Measurements from ENCODE around the gene GID8. TPM values are rescaled to one million over a fixed set of nuclear protein-coding genes. Genes with fewer than 3 reads are reported as not detected.

Gene GID8
- total and polyA plus RNA-seq, 2 donors (not counting 1 experiment from before 2014, with no cell fraction given), result 12.4 to 47.4 TPM

GRCh38 chr20:62978561-62978943 lies 40.6 kb downstream of the GID8 start:
- TF ChIP-seq EZH2 (IDR thresholded peaks at IDR 0.05; ENCODE audit: borderline replicate concordance, insufficient read depth, low read depth, low read length, poor library complexity, severe bottlenecking) (no peak), CTCF (IDR thresholded peaks at IDR 0.05) (no peak)
- peaks cover 57 to 58% of the 10 kb centered on the region in 2 donors for H3K4me1 ChIP-seq (ENCODE audit: control insufficient read depth in 2 of 2, insufficient read depth in 2 of 2, low read length in 2 of 2)

GRCh38 chr20:62979310-62979709 lies 41.4 kb downstream of the GID8 start:
- Mint-ChIP-seq H3K4me3 (peak overlapping the region; percentile 61), H3K9me3 (ENCODE audit: insufficient read depth) (no peaks in the 10 kb centered on the region), H3K27me3 (peaks cover 50% of the 10 kb centered on the region), H3K4me1 (peaks cover 47% of the 10 kb centered on the region), H3K27ac (peak overlapping the region; percentile 71)
- peaks cover 0 to 90% (median 47%) of the 10 kb centered on the region in 4 experiments for H3K27me3 ChIP-seq (replicated peaks in 1 of 4; ENCODE audit: control extremely low read depth in 1 of 4, control insufficient read depth in 3 of 4, insufficient read depth in 4 of 4, low read length in 3 of 4)
- H3K4me1 ChIP-seq (ENCODE audit: control insufficient read depth in 2 of 2, insufficient read depth in 2 of 2, low read length in 2 of 2), result peaks cover 53 to 58% of the 10 kb centered on the region in 2 donors
- ChIA-PET CTCF (interaction anchor here (0.8 to 1.2 kb wide), 5 partner anchors 20 to 104 kb away, joined by 3 to 7 read pairs (median 3); no protein-coding TSS in a partner anchor), POLR2A (no interaction called here)
- H3K4me3 ChIP-seq (ENCODE audit: control extremely low read depth in 1 of 5, extremely low read depth in 1 of 5, insufficient read depth in 1 of 5, low read depth in 2 of 5, low read length in 4 of 5), result no peak overlapping the region
- TF ChIP-seq EZH2 (IDR thresholded peaks at IDR 0.05; ENCODE audit: borderline replicate concordance, insufficient read depth, low read depth, low read length, poor library complexity, severe bottlenecking) (no peak), CTCF (IDR thresholded peaks at IDR 0.05) (no peak)
- H2AFZ ChIP-seq (ENCODE audit: insufficient read depth, low read depth, low read length, poor library complexity, severe bottlenecking), result no peak overlapping the region
- H3K27ac ChIP-seq (ENCODE audit: low read length in 2 of 2), result no peak overlapping the region
- no peak overlapping the region for H3K9ac ChIP-seq (ENCODE audit: low read length)
- no peak for DNase-seq
- no peak for ATAC-seq (ENCODE audit: low read depth)
- peaks cover 7% of the 10 kb centered on the region for H4K20me1 ChIP-seq (ENCODE audit: control insufficient read depth, insufficient read depth, low read length, poor library complexity, severe bottlenecking)
- intact Hi-C loops (cut with micrococcal nuclease), result loop anchor here (5.0 kb wide), 1 partner anchor 857 kb away; the partner anchor contains the start of gene LSM14B
- peaks cover 0 to 37% (median 0%) of the 10 kb centered on the region in 3 donors for H3K9me3 ChIP-seq (ENCODE audit: control extremely low read depth in 1 of 3, control insufficient read depth in 2 of 3, insufficient read depth in 1 of 3, low read length in 2 of 3)
- no peaks in the 10 kb centered on the region for H3K36me3 ChIP-seq (replicated peaks in 1 of 2; ENCODE audit: control extremely low read depth in 1 of 2, control insufficient read depth in 1 of 2, extremely low read depth in 1 of 2, insufficient read depth in 2 of 2, low read length in 1 of 2)
- no peaks in the 10 kb centered on the region for H3K79me2 ChIP-seq (ENCODE audit: control insufficient read depth, insufficient read depth, low read length)
- H3K4me2 ChIP-seq (replicated peaks; ENCODE audit: low read depth, low read length, poor library complexity, severe bottlenecking), result no peak overlapping the region
- 72% methylated on average over 11 of the region's 14 CpGs for WGBS (ENCODE audit: insufficient coverage)

More at GRCh38 chr20:62978561-62978943, 40.6 kb downstream of the GID8 start:
- Mint-ChIP-seq H3K27ac (peak overlapping the region; percentile 91), H3K9me3 (ENCODE audit: insufficient read depth) (no peaks in the 10 kb centered on the region), H3K4me3 (peak overlapping the region; percentile 88), H3K4me1 (peaks cover 48% of the 10 kb centered on the region), H3K27me3 (peaks cover 47% of the 10 kb centered on the region)
- peaks cover 0 to 37% (median 0%) of the 10 kb centered on the region in 3 donors for H3K9me3 ChIP-seq (ENCODE audit: control extremely low read depth in 1 of 3, control insufficient read depth in 2 of 3, insufficient read depth in 1 of 3, low read length in 2 of 3)
- H4K20me1 ChIP-seq (ENCODE audit: control insufficient read depth, insufficient read depth, low read length, poor library complexity, severe bottlenecking), result peaks cover 7% of the 10 kb centered on the region
- H3K27ac ChIP-seq (ENCODE audit: low read length in 2 of 2), result no peak overlapping the region
- peaks cover 0 to 91% (median 49%) of the 10 kb centered on the region in 4 experiments for H3K27me3 ChIP-seq (replicated peaks in 1 of 4; ENCODE audit: control extremely low read depth in 1 of 4, control insufficient read depth in 3 of 4, insufficient read depth in 4 of 4, low read length in 3 of 4)
- DNase-seq (peak; percentile 64), ATAC-seq (ENCODE audit: low read depth) (no peak)
- no peaks in the 10 kb centered on the region for H3K36me3 ChIP-seq (replicated peaks in 1 of 2; ENCODE audit: control extremely low read depth in 1 of 2, control insufficient read depth in 1 of 2, extremely low read depth in 1 of 2, insufficient read depth in 2 of 2, low read length in 1 of 2)
- H2AFZ ChIP-seq (ENCODE audit: insufficient read depth, low read depth, low read length, poor library complexity, severe bottlenecking), result no peak overlapping the region
- peak overlapping the region in 1 of 5 experiments; percentile 54 for H3K4me3 ChIP-seq (ENCODE audit: control extremely low read depth in 1 of 5, extremely low read depth in 1 of 5, insufficient read depth in 1 of 5, low read depth in 2 of 5, low read length in 4 of 5)
- CTCF ChIA-PET, result interaction anchor here (1.2 to 1.6 kb wide), 2 partner anchors 53 to 71 kb away, joined by 3 to 4 read pairs; no protein-coding TSS in a partner anchor
- POLR2A ChIA-PET, result interaction anchor here (0.6 to 1.4 kb wide), 4 partner anchors 24 to 737 kb away, joined by 3 to 8 read pairs (median 4); no protein-coding TSS in a partner anchor
- H3K4me2 ChIP-seq (replicated peaks; ENCODE audit: low read depth, low read length, poor library complexity, severe bottlenecking), result peak overlapping the region; percentile 86
- 4% methylated on average over 13 of the region's 13 CpGs for WGBS (ENCODE audit: insufficient coverage)
- intact Hi-C loops (cut with micrococcal nuclease), result loop anchor here (1.0 to 5.0 kb wide), 2 partner anchors 31 to 856 kb away; partner anchors contain the start of gene LSM14B
- no peaks in the 10 kb centered on the region for H3K79me2 ChIP-seq (ENCODE audit: control insufficient read depth, insufficient read depth, low read length)
- H3K9ac ChIP-seq (ENCODE audit: low read length), result peak overlapping the region; percentile 54
